CMK (cell line): Measurements from ENCODE around the gene MLKL.
"Not testable (repeated sequence)": the region's sequence is repeated elsewhere in the genome, so short reads cannot be mapped to it uniquely, and the experiment has no call there.

ENCODE experiments used
- DNase-seq: peaks from one replicate; pipeline ENCODE4 v3.0.0-alpha.2; 2010; ENCODE audit warnings: low read depth

MLKL gene

DNA sequence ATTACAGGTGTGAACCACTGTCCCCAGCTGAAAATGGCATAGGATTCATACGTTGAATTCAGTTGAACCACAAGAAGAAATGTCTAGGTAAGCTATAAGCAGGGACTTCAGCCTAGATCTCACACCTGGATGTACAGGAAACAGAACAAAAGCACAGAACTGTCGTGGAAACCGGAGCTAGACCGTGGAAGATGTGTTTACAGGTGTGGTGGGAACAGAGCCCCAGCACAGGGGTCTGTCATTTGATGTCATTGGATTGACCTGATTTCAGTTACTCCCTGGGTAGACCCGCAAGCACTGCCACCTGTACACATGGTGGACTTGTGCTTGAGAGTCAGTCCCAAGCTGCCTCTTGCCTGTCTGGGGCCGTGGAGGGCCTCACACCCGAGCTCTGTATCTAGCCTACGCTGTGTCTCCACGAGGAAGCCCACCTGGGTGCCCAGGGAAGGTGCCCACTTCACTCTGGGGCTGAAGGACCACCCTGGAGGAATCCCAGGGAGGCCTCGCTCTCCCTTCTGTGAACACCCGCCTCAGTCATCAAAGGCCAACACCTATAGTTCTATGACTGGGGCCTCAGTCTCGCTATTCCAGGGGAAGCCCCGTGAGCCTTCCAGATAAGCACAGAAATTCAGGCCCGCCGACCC is 32.2 kb upstream of the MLKL start:
- DNase-seq, result no peak

DNA sequence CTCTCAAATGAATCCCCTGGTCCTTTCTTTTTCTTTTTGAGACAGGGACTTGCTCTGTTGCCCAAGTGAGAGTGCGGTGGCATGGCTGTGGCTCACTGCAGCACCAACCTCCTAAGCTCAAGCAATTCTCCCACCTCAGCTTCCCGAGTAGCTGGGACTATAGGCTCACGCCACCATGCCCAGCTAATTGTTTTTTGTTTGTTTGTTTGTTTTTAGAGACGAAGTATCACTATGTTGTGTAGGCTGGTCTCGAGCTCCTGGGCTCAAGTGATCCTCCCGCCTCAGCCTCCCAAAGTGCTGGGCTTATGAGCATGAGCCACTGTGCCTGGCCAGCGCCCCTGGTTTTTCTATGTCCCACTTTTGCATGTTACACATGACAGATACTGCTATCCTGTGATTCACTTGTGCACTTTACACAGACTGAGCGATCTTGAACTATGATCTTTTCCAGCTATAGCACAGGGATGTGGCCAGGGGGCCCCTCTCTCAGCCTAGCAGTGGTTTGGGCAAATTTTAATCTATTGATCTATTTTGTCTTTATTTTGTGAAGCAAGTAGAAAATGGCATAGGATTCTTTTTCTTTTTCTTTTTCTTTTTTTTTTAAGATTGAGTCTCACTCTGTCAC is 31.3 kb upstream of the MLKL start:
- no peak for DNase-seq

DNA sequence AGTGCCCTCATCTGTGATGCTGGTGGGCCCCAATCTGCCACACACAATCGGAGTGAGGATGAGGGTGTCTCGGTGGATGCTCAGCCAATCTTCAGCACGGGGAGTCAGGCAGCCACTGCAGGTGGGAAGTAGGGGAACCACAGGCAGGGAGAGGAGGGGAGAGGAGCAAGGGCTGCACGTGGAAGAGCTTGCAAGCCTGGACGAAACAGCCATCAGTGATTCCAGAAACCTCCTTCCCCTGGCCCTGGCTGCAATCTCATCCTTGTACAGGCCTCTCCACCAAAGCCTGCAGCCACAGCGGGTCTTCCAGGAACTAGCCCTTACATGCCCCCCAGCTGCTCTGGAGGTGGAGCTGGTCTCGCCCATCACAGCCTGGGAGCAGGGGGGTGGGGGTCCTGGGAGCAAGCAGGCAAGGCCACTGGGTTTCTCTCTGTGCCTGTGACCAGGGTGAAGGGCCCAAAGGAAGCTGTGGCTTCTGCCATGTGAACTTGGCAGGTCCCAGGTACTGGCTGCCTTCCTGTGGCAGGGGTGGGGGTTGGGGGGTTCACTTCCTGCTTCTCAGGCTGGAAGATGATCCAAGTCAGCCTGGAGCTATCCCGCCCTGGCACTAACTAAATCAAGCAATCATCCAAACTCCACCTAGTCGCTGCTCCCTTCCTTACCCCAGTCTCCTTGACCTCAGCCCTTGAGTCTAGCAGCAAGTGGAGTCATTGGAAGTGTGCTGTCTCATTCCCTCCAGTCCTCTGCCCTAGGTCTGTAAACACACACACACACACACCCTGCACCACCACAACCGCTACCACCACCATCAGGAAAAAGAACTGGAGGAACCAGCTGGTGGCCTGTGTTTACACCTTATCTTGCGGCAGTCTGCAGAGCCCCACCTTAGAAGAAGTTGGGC is 29.4 kb upstream of the MLKL start:
- DNase-seq, result no peak

DNA sequence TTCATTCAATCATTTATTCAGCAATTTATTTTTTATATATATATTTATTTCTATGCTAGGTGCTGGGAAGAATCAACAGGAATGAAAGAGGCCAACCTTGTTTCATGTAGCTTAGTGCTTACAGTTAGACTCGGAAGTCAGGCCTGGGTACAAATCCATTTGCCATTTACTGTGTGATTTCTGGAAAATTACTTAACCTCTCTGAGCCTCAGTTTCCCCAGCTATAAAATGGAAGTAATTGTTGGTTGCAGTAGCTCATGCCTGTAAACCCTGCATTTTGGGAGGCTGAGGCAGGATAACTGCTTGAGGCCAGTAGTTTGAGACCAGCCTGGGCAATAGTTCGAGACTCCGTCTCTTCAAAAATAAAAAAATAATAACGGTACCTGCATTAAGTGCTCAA is 27.2 kb upstream of the MLKL start:
- no peak for DNase-seq

DNA sequence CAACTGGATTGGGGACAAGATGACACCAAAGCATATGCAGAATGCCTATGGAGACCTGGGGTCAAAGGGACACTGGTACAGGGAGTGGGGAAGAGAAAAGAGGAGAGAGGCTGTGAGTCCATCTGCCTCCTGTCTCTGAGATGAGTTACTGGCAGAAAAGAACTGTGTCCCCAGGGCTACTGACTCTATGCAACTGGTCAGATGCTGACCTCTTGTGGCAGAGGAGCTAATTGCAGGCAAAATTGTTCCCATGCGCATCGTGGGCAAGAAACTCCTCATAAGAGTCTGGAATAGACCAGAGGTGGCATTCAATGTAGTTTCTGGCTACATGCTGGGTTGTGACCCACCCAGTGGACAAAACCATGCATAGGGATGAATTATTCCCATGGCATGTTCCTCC is 26.1 kb upstream of the MLKL start:
- DNase-seq, result peak; percentile 70

DNA sequence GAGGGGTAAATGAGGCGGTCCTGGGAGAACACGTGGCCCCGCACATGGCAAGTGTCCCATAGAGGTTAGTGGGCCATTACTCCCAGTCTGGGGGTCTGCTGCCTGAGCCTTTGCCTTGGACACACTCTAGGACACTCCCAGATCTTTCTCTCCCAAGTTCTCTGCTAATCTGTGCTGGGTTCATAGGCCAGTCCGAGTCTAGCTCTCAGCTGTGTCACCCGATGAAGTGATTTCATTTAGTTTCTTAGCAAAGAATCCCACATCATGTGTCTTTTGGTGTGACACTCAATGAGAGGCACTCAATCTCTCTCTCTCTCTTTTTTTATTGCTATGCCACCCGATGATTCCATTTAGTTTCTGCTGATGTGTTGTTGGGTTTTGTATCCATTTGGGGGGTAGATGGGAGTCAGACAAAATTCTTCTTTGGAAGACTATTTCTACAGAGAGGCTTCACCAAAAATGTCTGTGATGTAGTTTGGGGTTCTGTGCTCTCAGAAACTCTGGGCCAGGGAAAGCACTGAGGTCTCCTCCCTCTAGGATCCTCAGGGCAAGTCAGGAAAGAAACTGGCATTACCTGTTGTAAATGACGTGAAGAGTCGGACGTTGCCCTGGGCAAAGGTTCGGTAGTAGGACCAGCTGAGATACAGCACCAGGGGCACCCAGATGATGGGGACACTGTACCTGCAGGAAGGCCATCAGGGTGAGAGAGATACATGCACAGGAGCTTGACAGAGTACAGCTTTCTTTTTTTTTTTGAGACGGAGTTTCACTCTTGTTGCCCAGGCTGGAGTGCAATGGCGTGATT is 25.2 kb upstream of the MLKL start:
- no peak for DNase-seq

DNA sequence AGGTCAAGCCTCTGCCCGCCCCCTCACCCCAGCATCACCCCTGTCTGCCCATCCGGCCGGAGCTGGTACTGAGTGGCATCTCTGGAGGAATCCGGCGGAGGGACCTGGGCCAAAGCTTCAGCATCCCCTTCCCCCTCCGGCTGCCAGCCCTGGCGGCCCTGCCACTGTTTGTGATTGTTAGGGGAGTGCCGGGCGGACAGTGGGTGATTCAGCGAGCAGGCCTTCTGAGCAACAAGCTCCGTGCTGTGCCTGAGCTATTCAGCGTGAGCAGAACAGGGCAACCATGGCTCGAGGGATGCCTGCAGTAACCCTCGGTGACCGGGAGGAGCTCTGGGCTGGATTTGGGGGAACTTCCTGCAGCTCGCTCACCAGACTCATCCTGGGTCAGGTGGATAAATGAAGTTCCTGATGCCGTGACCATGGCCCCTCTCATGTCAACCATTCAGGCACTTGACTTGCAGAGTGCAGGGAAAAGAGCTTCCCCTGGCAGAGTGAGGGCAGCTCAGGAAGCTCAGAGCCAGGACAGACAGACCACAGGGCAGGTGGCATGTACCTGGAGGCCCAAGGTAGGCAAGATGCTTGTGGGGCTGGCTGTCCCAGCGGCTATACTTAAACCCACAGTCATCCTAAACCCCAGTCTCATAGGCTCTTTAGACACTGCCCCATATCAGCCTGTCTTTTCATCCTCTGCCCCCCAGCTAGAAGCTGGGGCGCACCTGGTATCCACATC is 24.3 kb upstream of the MLKL start:
- no peak for DNase-seq

DNA sequence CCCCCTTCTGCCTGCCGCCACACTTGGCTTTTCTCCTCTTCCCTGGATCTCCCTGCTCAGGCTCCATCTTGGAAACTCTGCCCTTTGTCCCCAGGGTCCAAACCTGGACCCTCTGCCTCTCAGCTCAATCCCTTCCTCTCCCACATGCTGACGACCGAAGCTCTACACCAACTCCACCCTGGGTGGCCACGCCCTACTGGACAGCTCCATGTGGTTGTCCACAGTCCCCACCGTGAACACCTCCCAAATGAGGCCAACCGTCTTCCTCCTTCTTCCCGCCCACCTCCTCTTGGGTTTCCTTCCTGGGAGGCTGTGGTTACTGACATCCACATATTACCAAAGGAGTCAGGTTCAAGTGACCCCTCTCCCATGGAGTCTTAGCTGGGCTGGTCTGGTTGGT is 22.6 kb upstream of the MLKL start:
- no peak for DNase-seq

DNA sequence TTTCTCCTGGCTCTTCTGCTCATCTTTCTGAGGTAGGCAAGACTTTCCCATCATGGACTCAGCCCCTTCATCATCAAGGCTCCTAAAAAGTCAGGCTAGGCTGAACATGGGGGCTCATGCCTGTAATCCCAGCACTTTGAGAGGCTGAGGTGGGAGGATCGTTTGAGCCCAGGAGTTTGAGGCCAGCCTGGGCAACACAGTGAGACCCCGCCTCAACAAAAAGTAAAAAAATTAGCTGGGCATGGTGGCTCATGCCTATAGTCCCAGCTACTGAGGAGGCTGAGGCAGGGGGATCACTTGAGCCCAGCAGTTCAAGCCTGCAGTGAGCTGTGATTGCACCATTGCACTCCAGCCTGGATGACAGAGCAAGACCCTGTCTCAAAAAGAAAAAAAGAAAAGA is 21.5 kb upstream of the MLKL start:
- DNase-seq, result not testable (repeated sequence)

DNA sequence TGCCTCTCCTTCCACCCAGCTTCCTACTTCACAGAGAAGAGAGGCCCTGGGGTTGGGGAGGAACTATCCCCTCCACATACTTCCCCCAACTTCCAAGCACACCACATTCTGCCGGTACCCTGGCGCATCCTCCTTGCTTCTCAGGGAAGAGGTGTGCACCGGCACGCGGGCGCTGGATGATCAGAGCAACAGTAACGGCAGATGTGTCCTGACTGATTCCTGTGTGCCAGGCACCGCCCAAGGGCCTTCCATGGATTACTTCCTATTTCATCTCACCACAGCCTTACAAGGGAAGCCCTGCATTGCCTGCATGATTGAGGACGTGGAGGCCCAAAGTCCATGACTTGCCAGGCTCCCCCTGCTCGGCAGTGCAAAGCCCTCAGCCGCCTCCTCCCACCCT is 21.1 kb upstream of the MLKL start:
- no peak for DNase-seq

DNA sequence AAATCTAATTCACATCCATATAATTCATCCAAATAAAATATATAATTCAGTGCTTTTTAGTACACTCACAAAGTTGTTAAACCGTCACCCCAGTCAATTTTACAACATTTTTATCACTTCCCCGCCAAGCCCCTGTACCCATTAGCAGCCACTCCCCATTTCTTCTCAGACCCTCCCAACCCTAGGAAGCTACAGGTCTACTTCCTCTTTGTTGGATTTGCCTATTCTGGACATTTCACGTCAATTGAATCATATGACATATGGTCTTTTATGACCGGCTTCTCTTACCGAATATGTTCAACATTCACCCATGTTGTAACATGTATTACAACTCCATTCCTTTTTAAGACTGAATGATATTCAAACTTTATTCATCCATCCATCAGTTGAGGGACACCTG is 19.9 kb upstream of the MLKL start:
- no peak for DNase-seq

DNA sequence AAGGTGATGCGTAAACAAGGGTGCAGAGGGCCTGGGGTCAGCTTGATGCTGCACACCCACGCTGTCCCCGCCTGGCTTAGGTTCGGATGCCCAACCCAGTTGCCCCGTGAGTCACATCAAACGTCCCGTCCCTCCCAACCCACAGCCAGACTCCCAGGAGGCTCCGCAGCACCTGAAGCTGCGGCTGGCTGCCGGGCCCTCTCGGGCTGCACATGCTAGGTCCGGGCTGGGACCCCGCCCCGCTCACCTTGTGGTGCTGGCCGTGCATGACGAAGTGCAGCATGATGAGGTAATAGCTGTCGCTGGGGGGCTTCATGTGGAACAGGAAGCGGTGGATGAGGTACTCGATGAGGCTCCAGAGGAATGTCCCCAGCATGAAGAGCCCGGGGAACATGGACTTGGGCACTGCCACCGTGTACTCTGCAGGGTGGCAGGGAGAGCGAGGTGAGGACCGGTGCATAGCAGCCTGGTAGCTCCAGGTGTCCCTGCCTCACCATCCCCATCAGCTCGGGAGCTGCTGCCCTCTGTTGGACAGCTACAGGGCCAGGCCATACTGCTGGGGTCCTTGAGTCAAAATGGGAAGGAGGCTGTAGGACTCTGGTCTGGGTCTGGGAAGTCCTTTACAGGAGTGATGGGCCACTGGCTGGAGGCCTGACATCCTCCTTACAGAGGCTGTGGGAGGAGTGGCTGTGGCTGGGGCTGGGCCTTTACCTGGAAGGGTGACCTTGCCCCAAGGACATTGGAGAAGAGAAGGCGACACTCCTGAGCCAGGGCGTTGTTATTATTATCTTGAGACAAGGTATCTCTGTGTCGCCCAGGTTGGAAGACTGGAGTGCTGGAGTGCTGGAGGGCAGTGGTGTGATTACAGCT is 18.3 kb upstream of the MLKL start:
- DNase-seq, result no peak

DNA sequence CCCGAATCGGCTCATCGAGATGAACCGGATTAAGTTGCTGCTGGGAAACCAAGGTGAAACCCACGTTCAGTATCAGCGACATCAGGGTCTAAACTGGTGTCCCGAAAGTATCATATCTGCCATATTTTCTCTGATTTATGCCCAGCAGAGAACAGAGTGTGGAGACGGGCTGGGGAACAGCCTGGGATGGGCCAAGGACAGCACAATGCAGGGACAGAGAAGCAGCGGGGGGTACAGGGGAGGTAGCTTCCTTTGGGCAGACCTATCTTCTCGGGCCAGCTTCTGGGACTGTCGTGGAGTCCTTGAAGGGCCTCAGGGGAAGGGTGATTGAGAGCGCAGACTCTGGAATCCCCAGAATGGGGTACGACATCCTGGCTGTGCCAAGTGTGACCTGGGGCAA is 17.5 kb upstream of the MLKL start:
- no peak for DNase-seq

DNA sequence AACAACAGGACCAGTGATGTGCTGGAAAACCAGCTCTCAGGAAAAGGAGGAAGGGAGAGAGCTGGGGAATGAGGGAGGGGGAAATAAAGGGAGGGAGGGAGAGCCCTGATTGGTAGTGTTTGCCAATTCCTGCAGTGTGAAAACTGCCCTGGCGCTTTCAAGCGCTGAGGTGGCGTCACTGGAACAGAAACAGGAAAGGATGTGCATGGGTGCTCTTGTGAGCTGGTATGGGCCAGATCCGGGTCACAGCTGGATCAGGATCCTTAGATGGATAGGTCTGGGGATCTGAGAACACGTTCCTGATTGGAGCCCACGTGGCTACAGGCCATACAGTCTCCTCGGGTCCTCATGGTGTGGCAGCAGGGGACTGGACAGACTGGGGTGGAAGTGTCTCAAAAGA is 16.7 kb upstream of the MLKL start:
- DNase-seq, result no peak

DNA sequence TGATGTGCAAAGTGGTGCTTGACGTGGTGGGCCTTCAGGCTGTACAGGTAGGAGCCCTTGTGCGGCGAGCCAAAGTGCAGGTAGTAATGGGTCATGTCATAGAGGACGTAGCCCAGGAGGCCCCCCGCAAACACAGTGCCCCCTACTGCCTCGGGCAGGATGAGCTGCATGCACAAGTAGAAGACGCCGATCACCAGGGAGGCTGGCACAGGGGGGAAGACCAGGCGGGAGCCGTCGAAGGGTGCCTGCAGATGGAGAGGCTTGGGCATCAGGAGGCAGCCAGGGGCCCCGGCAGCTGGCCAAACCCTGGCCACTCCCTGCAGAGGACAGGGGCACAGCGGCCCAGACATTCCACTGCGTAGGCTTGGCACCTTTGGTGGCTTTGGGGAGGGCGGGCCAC is 15.7 kb upstream of the MLKL start:
- DNase-seq, result no peak

DNA sequence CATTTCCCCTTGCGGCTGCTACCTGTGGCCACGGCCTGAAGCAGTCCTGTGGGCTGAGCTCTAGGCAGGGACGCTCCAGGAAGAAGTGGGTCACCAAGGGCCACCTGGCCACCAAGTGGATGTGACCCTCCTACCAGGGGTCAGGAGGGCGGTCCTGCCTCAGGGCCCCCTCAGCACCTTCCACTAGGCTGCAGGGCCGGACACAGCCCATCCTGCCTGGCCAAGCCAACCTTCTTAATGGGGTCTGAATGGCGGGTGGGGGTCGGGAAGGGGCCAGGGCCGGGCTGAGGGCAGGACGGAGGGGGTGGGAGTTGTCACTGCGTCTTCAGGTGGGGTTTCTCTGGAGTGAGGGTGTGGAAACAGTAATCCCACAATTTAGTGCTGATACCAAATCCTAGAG is 13.2 kb upstream of the MLKL start:
- no peak for DNase-seq

DNA sequence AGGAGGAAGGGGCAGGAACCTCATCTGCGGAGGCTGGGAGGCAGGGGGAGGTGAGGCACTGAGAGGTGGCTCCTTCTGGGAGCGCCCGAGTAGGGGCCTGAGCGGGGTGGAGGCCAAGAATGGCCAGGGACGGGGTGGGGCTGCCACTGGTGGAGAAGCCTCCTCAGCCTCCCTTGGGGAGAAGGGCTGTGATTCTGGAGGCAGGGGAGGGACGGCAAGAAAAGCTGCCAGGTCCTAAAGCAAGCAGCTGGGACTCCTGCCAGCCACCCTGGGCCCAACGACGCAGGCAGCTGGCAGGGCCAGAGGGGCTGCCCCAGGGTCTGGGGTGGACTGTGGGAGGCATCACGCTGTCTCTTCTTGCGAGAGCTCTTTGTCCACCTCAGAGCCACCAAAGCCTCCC is 12.7 kb upstream of the MLKL start:
- DNase-seq, result no peak

DNA sequence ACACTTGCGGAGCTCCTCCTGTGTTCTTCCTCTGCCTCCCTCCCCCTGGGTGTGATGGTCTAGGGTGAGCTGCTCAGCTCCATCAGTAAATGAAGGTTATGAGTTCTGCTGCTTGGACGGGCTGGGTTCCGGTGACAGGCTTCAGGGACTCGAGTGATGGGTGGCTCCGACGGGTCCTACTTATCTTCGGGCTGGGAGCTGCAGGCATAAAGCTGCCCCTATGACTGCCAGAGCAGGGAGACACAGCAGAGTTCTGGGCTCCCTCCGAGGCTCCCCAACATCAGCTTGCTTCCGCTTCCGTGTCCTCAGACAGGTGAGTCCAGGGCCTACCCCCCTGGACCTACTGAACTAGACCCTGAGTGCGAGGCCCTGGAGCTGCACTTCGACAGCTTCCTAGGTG is 11.3 kb upstream of the MLKL start:
- DNase-seq, result no peak

DNA sequence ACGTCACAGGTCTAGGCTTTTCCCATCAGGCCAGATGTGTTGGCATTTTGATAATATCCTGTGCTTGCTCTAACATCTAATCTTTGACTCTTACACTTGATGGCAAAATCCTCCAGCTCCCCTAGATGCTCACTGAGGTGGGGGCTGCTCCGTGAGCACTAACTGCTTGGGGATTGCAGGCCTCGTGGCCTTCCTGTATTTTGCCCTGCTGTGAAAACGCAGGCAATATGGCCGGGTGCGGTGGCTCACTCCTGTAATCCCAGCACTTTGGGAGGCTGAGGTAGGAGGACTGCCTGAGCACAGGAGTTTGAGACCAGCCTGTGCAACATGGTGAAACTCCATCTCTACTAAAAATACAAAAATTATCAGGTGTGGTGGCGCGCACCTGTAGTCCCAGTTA is 9.7 kb upstream of the MLKL start:
- no peak for DNase-seq

DNA sequence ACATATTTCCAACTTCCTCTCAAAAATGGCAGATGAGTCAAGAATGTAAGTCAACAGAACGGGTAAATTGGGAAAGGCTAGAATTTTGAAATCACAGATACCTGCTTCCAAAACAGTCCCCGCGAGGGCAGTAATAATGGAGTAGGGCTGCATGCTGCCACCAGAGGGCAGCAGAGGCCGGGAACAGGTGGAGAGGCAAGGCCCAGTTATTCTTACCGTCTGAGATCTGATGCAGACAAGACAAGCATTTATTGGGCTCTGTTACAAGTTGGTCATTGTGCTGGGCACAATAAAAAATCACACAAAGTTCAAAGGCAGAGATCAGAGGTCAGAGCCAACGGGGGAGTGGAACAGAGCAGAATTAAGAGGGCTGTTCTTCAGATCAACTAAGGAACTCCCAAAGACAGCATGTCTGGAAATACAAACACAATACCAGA is 8.8 kb upstream of the MLKL start:
- DNase-seq, result peak; percentile 58

DNA sequence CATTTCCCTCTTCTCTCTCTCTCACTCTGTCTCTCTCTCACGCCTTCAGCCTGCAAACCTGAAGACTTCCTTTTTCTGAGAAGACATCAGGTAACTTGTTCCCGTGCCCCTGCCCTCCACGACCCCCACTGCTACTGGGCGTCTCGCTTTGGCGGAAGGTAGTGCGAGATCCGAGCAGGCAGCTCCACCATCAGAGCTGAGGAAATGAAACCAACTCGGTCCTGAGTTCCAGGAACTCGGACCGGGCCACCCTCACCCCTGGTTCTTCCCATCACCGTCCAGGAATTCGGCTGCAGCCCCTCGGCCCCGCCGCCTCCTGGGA is 585 bp downstream of the MLKL start:
- no peak for DNase-seq
